H1 (cell line): ENCODE measurements around the gene BBC3. TPM values are rescaled to one million over a fixed set of nuclear protein-coding genes. Genes with fewer than 3 reads are reported as not detected.

Source experiments
- ASH2L ChIP-seq: fragments of 200-600, 300-600 bp; sonication (generic); IDR thresholded peaks from one replicate; pipeline ENCODE4 v1.7.1; 2017; ENCODE audit warnings: low read length
- BRCA1 ChIP-seq: IDR thresholded peaks from 2 replicates; pipeline ENCODE4 v1.6.1; 2012; ENCODE audit warnings: low read depth, low read length, improper control_type of control experiment
- CBX8 ChIP-seq: fragments of 300-800, 300-1000 bp; sonication (generic); IDR thresholded peaks from 2 replicates; pipeline ENCODE4 v1.7.1; 2016; ENCODE audit warnings: low read depth, low read length, borderline replicate concordance
- CHD2 ChIP-seq: IDR thresholded peaks from 2 replicates; pipeline ENCODE4 v1.6.1; 2012; ENCODE audit warnings: low read length, improper control_type of control experiment
- KDM5A ChIP-seq: fragments of 200-600 bp; IDR thresholded peaks from 2 replicates; pipeline ENCODE4 v1.7.1; 2012; ENCODE audit warnings: mild to moderate bottlenecking, low read length, inconsistent platforms, mixed read lengths
- POLR2AphosphoS5 ChIP-seq: IDR thresholded peaks from 2 replicates; pipeline ENCODE4 v1.6.1; 2011; ENCODE audit warnings: low read depth, low read length
- RNF2 ChIP-seq: fragments of 200-900, 300-1000 bp; sonication (generic); IDR thresholded peaks from 2 replicates; pipeline ENCODE4 v1.7.1; 2016; ENCODE audit warnings: borderline replicate concordance, low read depth, mild to moderate bottlenecking, antibody characterized with exemption, low read length; ENCODE audit not compliant: poor library complexity, severe bottlenecking; ENCODE audit errors: missing control alignments
- SP1 ChIP-seq: IDR thresholded peaks from 2 replicates; pipeline ENCODE4 v1.6.1; 2011; ENCODE audit warnings: low read depth, low read length
- SP4 ChIP-seq: IDR thresholded peaks from 2 replicates; pipeline ENCODE4 v1.6.1; 2012; ENCODE audit warnings: low read length, inconsistent platforms
- TEAD4 ChIP-seq: IDR thresholded peaks from 2 replicates; pipeline ENCODE4 v1.6.1; 2012; ENCODE audit warnings: low read depth, low read length, inconsistent platforms, mixed read lengths
- ZNF274 ChIP-seq: IDR thresholded peaks from 2 replicates; pipeline ENCODE4 v1.7.0; 2012; ENCODE audit warnings: low read length, borderline replicate concordance; ENCODE audit errors: extremely low read depth
- polyA plus RNA-seq, 7 experiments: library from polyadenylated mRNA; depleted of rRNA in 3 of 7; stranded (reverse) in 5 of 7; unstranded in 2 of 7; fragments of >200 nt in 5 of 7; fragments of 200-250 nt in 2 of 7; gene quantifications; 1 replicate in 5 of 7; 2 replicates in 1 of 7; 4 replicates in 1 of 7; pipeline versions ENCODE4 v1.2.1 to v1.2.3, GENCODE V29; 2011 to 2013; ENCODE audit warnings: missing spikeins in 2 of 7, mixed read lengths in 2 of 7
- total RNA-seq: library from RNA; stranded (reverse); fragmentation: NEBNext Ultra II Directional; extraction: Animal tissue kit (Norgen Biotek cat#: 25700); gene quantifications from 2 replicates; pipeline ENCODE4 v1.2.1, GENCODE V29; 2021

BBC3 gene
- total and polyA plus RNA-seq, 2 of the 8 experiments (the other 6 are each of a cell fraction or from before 2014, with no cell fraction given), result 13.2 to 21.6 TPM

DNA sequence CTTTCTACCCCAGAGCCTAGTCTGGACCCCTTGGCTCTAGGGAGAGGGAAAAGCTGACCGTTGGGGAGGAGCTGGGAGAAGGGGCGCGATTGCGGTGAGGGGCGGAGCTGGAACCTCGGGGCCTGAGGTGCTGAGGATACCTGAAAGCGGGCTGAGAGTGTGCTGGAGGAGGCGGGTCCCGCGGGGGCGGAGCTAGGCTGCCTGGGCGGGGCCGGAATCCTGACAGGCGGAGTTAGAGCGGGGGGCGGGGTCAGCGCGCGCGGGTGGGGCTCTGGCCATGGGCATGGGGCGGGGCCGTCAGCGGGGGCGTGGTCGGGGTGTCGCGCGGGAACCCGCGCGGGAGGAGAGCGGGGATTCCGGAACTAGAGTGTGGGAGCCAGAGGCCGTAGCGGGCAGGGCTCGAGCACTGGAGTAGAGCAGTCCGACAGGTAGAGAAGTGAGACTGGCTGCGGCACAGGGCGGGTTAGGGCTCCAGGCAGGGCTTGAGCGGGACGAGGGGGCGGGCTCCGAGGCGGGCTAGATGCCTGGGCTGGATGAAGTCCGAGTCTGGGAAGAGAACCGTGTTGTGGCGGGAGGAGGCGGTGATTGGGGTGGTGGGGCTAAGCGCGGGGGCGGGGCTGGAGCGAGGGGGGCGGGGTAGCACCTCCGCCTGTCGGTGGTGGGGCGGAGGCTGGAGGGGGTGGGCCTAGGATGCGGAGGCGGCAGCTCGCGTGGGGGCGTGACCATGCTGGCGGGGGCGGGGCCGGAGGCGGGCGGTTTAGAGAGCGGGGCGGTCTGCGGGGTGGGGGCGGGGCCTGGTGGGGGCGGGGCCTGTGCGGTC is 43.3 kb upstream of the BBC3 start, which contains the start of gene INAFM1 (continued):
- TF ChIP-seq SP1 (peak; percentile 42; the same call in 1 of the 2 replicates), RNF2 (no peak), POLR2AphosphoS5 (peak; percentile 67), ASH2L (peak; percentile 19), CHD2 (peak; percentile 83), BRCA1 (peak; percentile 56), KDM5A (no peak), ZNF274 (no peak), SP4 (peak; percentile 90; the same call in 1 of the 2 replicates), CBX8 (no peak), TEAD4 (no peak)
- TF ChIP-seq, all 59 proteins: peak for 13
